AML-193 (cell line): ENCODE results near the gene CLSTN1.

Experiments
- DNase-seq, 2 experiments: peaks; one replicate each; lab custom pipeline; 2025; lab: John Stamatoyannopoulos, UW

Gene CLSTN1

GRCh38 chr1:9850442-9851162 lies 26.8 kb upstream of the CLSTN1 start:
- DNase-seq = no peak

GRCh38 chr1:9849691-9850441 lies 26.1 kb upstream of the CLSTN1 start:
- DNase-seq = no peak

GRCh38 chr1:9848022-9848421 lies 24.3 kb upstream of the CLSTN1 start:
- no peak for DNase-seq

- DNase-seq = no peak
These were observed 23.5 kb upstream of the CLSTN1 start for GRCh38 chr1:9847269-9847668.

GRCh38 chr1:9846611-9847171 lies 22.9 kb upstream of the CLSTN1 start:
- no peak for DNase-seq

GRCh38 chr1:9845914-9846313 lies 22.1 kb upstream of the CLSTN1 start:
- no peak for DNase-seq

- no peak for DNase-seq
These were observed 21.0 kb upstream of the CLSTN1 start for GRCh38 chr1:9844756-9845155.

GRCh38 chr1:9844106-9844505 lies 20.3 kb upstream of the CLSTN1 start:
- no peak for DNase-seq

- no peak for DNase-seq
These were observed 19.8 kb upstream of the CLSTN1 start for GRCh38 chr1:9843576-9843945.

GRCh38 chr1:9842781-9843575 lies 19.2 kb upstream of the CLSTN1 start:
- no peak for DNase-seq

- DNase-seq = no peak
These were observed 18.4 kb upstream of the CLSTN1 start for GRCh38 chr1:9842073-9842711.

- no peak for DNase-seq
These were observed 17.7 kb upstream of the CLSTN1 start for GRCh38 chr1:9841460-9841859.

- DNase-seq = no peak
These were observed 16.4 kb upstream of the CLSTN1 start for GRCh38 chr1:9840176-9840575.

- DNase-seq = no peak
These were observed 15.2 kb upstream of the CLSTN1 start for GRCh38 chr1:9838946-9839345.

GRCh38 chr1:9836632-9836960 lies 12.8 kb upstream of the CLSTN1 start:
- no peak for DNase-seq

GRCh38 chr1:9835758-9836631 lies 12.2 kb upstream of the CLSTN1 start:
- no peak for DNase-seq

- DNase-seq = no peak
These were observed 11.6 kb upstream of the CLSTN1 start for GRCh38 chr1:9835404-9835757.

- DNase-seq = no peak
These were observed 9.9 kb upstream of the CLSTN1 start for GRCh38 chr1:9833632-9834031.

- DNase-seq = peak in 1 of 2 experiments; percentile 12
These were observed 3.9 kb upstream of the CLSTN1 start for GRCh38 chr1:9827558-9828185.

GRCh38 chr1:9826616-9827015 lies 2.9 kb upstream of the CLSTN1 start:
- no peak for DNase-seq

- no peak for DNase-seq
These were observed 2.3 kb upstream of the CLSTN1 start for GRCh38 chr1:9826087-9826486.
